ENCODE results near the gene CD4.

The CD4 gene

DNA sequence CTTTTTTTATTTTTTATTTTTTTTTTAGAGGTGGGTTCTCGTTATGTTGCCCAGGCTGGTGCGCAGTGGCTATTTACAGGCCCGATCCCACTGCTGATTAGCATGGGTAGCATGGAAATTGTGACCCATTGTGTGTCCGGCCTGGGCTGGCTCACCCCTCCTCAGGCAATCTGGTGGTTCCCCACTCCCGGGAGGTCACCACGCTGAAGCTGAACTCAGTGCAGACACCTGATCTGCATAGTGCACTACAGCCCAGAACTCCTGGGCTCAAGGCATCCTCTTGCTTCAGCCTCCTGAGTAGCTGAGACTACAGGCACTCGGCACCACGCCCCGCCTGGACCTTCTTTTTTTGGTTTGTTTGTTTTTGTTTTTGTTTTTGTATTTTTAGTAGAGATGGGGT is 5.5 kb upstream of the CD4 start:
- no peak overlapping the region for H3K4me2 ChIP-seq (ENCODE audit: low read length)
- peaks cover 6% of the 10 kb centered on the region; the same call in 1 of the 2 replicates for H3K27me3 ChIP-seq (ENCODE audit: control insufficient read depth, low read length)
- TF ChIP-seq EZH2phosphoT487 (IDR thresholded peaks at IDR 0.05; ENCODE audit: borderline replicate concordance, low read length) = no peak
- TF ChIP-seq, protein P1, sequence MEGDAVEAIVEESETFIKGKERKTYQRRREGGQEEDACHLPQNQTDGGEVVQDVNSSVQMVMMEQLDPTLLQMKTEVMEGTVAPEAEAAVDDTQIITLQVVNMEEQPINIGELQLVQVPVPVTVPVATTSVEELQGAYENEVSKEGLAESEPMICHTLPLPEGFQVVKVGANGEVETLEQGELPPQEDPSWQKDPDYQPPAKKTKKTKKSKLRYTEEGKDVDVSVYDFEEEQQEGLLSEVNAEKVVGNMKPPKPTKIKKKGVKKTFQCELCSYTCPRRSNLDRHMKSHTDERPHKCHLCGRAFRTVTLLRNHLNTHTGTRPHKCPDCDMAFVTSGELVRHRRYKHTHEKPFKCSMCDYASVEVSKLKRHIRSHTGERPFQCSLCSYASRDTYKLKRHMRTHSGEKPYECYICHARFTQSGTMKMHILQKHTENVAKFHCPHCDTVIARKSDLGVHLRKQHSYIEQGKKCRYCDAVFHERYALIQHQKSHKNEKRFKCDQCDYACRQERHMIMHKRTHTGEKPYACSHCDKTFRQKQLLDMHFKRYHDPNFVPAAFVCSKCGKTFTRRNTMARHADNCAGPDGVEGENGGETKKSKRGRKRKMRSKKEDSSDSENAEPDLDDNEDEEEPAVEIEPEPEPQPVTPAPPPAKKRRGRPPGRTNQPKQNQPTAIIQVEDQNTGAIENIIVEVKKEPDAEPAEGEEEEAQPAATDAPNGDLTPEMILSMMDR (IDR thresholded peaks at IDR 0.05; ENCODE audit: low read depth, low read length, poor library complexity, severe bottlenecking) = no peak

DNA sequence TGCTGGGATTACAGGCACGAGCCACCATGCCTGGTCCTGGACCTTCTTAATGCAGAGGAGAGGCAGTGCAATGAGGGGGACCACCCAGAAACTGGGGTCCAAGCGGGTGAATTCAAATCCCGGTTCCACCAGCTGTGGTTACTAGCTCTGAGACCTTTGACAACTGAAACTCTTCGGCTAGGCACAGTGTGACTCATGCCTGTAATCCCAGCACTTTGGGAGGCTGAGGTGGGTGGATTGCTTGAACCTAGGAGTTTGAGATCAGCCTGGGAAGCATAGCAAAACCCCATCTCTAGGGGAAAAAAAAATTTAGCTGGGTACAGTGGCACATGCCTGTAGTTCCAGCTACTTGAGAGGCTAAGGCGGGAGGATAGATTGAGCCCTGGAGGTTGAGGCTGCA is 5.0 kb upstream of the CD4 start:
- Histone ChIP-seq H3K36me3 (ENCODE audit: control insufficient read depth, low read length) (no peaks in the 10 kb centered on the region), H3F3A (ENCODE audit: control insufficient read depth, insufficient read depth) (0 out of 2 replicates have a peak, but pooled peaks cover under 1% of the 10 kb centered on the region), H3K27me3 (ENCODE audit: control insufficient read depth, low read length) (peaks cover 8% of the 10 kb centered on the region), H4K20me1 (ENCODE audit: control insufficient read depth, insufficient read depth, low read depth, low read length) (no peaks in the 10 kb centered on the region), H3K9me2 (replicated peaks; ENCODE audit: control insufficient read depth, low read length) (no peaks in the 10 kb centered on the region), H3K4me1 (ENCODE audit: control insufficient read depth, low read length) (peaks cover under 1% of the 10 kb centered on the region), H3K9me3 (ENCODE audit: control insufficient read depth, insufficient read depth, low read length) (no peaks in the 10 kb centered on the region), H3K4me2 (ENCODE audit: low read length) (no peak overlapping the region), H3K79me2 (ENCODE audit: control insufficient read depth, low read length) (no peaks in the 10 kb centered on the region), H3K4me3 (ENCODE audit: low read length) (no peak overlapping the region), H3K27ac (ENCODE audit: low read depth, low read length) (no peak overlapping the region)
- TF ChIP-seq EZH2phosphoT487 (IDR thresholded peaks at IDR 0.05; ENCODE audit: borderline replicate concordance, low read length) = no peak
- TF ChIP-seq, protein P1 (IDR thresholded peaks at IDR 0.05; ENCODE audit: low read depth, low read length, poor library complexity, severe bottlenecking) = no peak

More for the DNA sequence above, 5.5 kb upstream of the CD4 start:
- no peak overlapping the region for H3K4me3 ChIP-seq (ENCODE audit: low read length)
- H3K79me2 ChIP-seq (ENCODE audit: control insufficient read depth, low read length) = no peaks in the 10 kb centered on the region
- no peaks in the 10 kb centered on the region for H3K9me2 ChIP-seq (replicated peaks; ENCODE audit: control insufficient read depth, low read length)
- 0 out of 2 replicates have a peak, but pooled peaks cover 3% of the 10 kb centered on the region for H3F3A ChIP-seq (ENCODE audit: control insufficient read depth, insufficient read depth)
- no peaks in the 10 kb centered on the region for H4K20me1 ChIP-seq (ENCODE audit: control insufficient read depth, insufficient read depth, low read depth, low read length)
- peaks cover 5% of the 10 kb centered on the region for H3K4me1 ChIP-seq (ENCODE audit: control insufficient read depth, low read length)
- no peak overlapping the region for H3K27ac ChIP-seq (ENCODE audit: low read depth, low read length)
- no peaks in the 10 kb centered on the region for H3K36me3 ChIP-seq (ENCODE audit: control insufficient read depth, low read length)
- H3K9me3 ChIP-seq (ENCODE audit: control insufficient read depth, insufficient read depth, low read length) = no peaks in the 10 kb centered on the region

DNA sequence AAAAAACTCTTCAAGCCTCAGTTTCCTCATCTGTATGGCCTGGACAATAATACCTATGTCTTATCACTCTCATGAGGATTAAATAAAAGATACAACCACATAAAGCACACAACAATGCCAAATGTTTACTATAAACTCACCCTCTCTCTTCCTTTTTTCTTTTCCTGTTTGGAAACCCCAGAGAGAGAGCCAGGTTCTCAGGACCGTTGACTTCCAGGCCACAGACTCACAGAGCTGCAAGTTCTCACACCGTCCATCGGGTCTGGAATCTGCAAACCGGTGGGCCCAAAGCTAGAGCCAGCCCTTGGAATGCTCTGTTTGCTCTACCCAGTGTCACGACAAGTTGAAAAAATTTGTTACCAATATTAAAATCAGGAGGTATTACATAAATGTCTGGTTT is 4.6 kb upstream of the CD4 start:
- Histone ChIP-seq H3K36me3 (ENCODE audit: control insufficient read depth, low read length) (no peaks in the 10 kb centered on the region), H3K4me3 (ENCODE audit: low read length) (no peak overlapping the region), H3K4me2 (ENCODE audit: low read length) (no peak overlapping the region), H3K4me1 (ENCODE audit: control insufficient read depth, low read length) (no peaks in the 10 kb centered on the region), H4K20me1 (ENCODE audit: control insufficient read depth, insufficient read depth, low read depth, low read length) (no peaks in the 10 kb centered on the region), H3F3A (ENCODE audit: control insufficient read depth, insufficient read depth) (no peaks in the 10 kb centered on the region), H3K79me2 (ENCODE audit: control insufficient read depth, low read length) (no peaks in the 10 kb centered on the region), H3K9me3 (ENCODE audit: control insufficient read depth, insufficient read depth, low read length) (no peaks in the 10 kb centered on the region), H3K27me3 (ENCODE audit: control insufficient read depth, low read length) (peaks cover 13% of the 10 kb centered on the region), H3K27ac (ENCODE audit: low read depth, low read length) (no peak overlapping the region), H3K9me2 (replicated peaks; ENCODE audit: control insufficient read depth, low read length) (no peaks in the 10 kb centered on the region)
- TF ChIP-seq, protein P1 (IDR thresholded peaks at IDR 0.05; ENCODE audit: low read depth, low read length, poor library complexity, severe bottlenecking) = no peak
- no peak for TF ChIP-seq EZH2phosphoT487 (IDR thresholded peaks at IDR 0.05; ENCODE audit: borderline replicate concordance, low read length)
